IMR-90 (cell line): ENCODE results near the gene KCNE2. TPM values are rescaled to one million over a fixed set of nuclear protein-coding genes. Genes with fewer than 3 reads are reported as not detected.

Experiments
- ATAC-seq: fragments of 200-7000 bp; cut with Tn5 transposase; 2 replicates; pipeline ENCODE4 v1.9.1; 2020; ENCODE audit warnings: low read depth, mild to moderate bottlenecking, moderate library complexity
- BruUV-seq: library from RNA; stranded (reverse); fragments of 400-500 nt; replicated peaks from 2 replicates; lab custom pipeline; 2021; lab: Mats Ljungman, UMichigan
- CTCF ChIA-PET: fragments of 300-600 bp; formaldehyde crosslinking; extraction: SDS; loops from one replicate; lab custom pipeline; 2021; ENCODE audit warnings: antibody characterized with exemption; lab: Yijun Ruan, JAX
- POLR2A ChIA-PET: fragments of 300-600 bp; sonication (Branson Sonifier 250); formaldehyde crosslinking; loops from one replicate; lab custom pipeline; 2022; ENCODE audit warnings: antibody characterized with exemption; ENCODE audit not compliant: unreplicated experiment; lab: Charles Lee
- DNase-seq: peaks from one replicate; pipeline ENCODE4 v3.0.0; 2013
- H2AFZ ChIP-seq: replicated peaks from 2 replicates; pipeline ENCODE3; 2013; ENCODE audit warnings: low read length, mild to moderate bottlenecking; ENCODE audit not compliant: poor library complexity
- H2AK5ac ChIP-seq: 2 replicates; pipeline ENCODE4 v1.6.1; 2013; ENCODE audit warnings: low read depth, low read length, inconsistent platforms
- H2AK9ac ChIP-seq: replicated peaks from 2 replicates; pipeline ENCODE3; 2013; ENCODE audit warnings: mild to moderate bottlenecking, low read depth, low read length, moderate library complexity; ENCODE audit not compliant: poor library complexity
- H2BK120ac ChIP-seq: 2 replicates; pipeline ENCODE4 v1.6.1; 2013; ENCODE audit warnings: low read depth, low read length, inconsistent platforms
- H2BK15ac ChIP-seq: 3 replicates; pipeline ENCODE4 v1.6.1; 2013; ENCODE audit warnings: low read depth, low read length, inconsistent platforms
- H2BK20ac ChIP-seq: 2 replicates; pipeline ENCODE4 v1.6.1; 2013; ENCODE audit warnings: low read depth, mild to moderate bottlenecking, inconsistent platforms, low read length, moderate library complexity
- H2BK5ac ChIP-seq: 2 replicates; pipeline ENCODE4 v1.6.1; 2013; ENCODE audit warnings: mild to moderate bottlenecking, low read depth, low read length, inconsistent platforms; ENCODE audit not compliant: poor library complexity, severe bottlenecking
- H3K14ac ChIP-seq: replicated peaks from 2 replicates; pipeline ENCODE4 v1.6.1; 2013; ENCODE audit warnings: low read depth, low read length, inconsistent platforms
- H3K18ac ChIP-seq: 2 replicates; pipeline ENCODE4 v1.6.1; 2013; ENCODE audit warnings: low read depth, low read length, control low read depth
- H3K23ac ChIP-seq: 2 replicates; pipeline ENCODE4 v1.6.1; 2013; ENCODE audit warnings: low read depth, low read length, inconsistent platforms
- H3K27ac ChIP-seq: 2 replicates; pipeline ENCODE4 v1.5.1; 2013; ENCODE audit warnings: mild to moderate bottlenecking, control low read depth, low read length; ENCODE audit not compliant: insufficient read depth
- H3K27me3 ChIP-seq: 2 replicates; pipeline ENCODE4 v1.6.1; 2013; ENCODE audit warnings: low read length; ENCODE audit not compliant: control insufficient read depth, insufficient read depth
- H3K36me3 ChIP-seq: 2 replicates; pipeline ENCODE4 v1.6.1; 2013; ENCODE audit warnings: low read length, mixed read lengths; ENCODE audit not compliant: control insufficient read depth, insufficient read depth
- H3K4ac ChIP-seq: 2 replicates; pipeline ENCODE4 v1.6.1; 2013; ENCODE audit warnings: low read depth, low read length, inconsistent platforms
- H3K4me1 ChIP-seq: 2 replicates; pipeline ENCODE4 v1.6.1; 2013; ENCODE audit warnings: low read length, mixed read lengths; ENCODE audit not compliant: control insufficient read depth, insufficient read depth
- H3K4me2 ChIP-seq: 2 replicates; pipeline ENCODE4 v1.6.1; 2013; ENCODE audit warnings: low read depth, mild to moderate bottlenecking, control low read depth, low read length, moderate library complexity
- H3K4me3 ChIP-seq: 2 replicates; pipeline ENCODE4 v1.5.1; 2013; ENCODE audit warnings: low read depth, mild to moderate bottlenecking, control low read depth, low read length, moderate library complexity; ENCODE audit not compliant: insufficient read depth
- H3K56ac ChIP-seq: 2 replicates; pipeline ENCODE4 v1.6.1; 2013; ENCODE audit warnings: low read length, inconsistent platforms; ENCODE audit not compliant: insufficient read depth; ENCODE audit errors: extremely low read depth
- H3K79me1 ChIP-seq, 2 experiments: 2 replicates each; pipeline ENCODE4 v1.6.1; 2013; ENCODE audit warnings: low read length in 2 of 2, inconsistent platforms in 1 of 2, low read depth in 1 of 2
- H3K9ac ChIP-seq: 2 replicates; pipeline ENCODE4 v1.6.1; 2013; ENCODE audit warnings: low read depth, low read length, control low read depth
- H3K9me1 ChIP-seq: 2 replicates; pipeline ENCODE4 v1.6.1; 2013; ENCODE audit warnings: low read length, inconsistent platforms; ENCODE audit not compliant: insufficient read depth
- H3K9me3 ChIP-seq: 2 replicates; pipeline ENCODE4 v1.6.1; 2013; ENCODE audit warnings: low read length; ENCODE audit not compliant: control insufficient read depth, insufficient read depth
- H4K20me1 ChIP-seq: 2 replicates; pipeline ENCODE4 v1.6.1; 2013; ENCODE audit warnings: low read length, inconsistent platforms; ENCODE audit not compliant: insufficient read depth
- H4K5ac ChIP-seq: 2 replicates; pipeline ENCODE4 v1.6.1; 2013; ENCODE audit warnings: mild to moderate bottlenecking, low read depth, low read length, control low read depth
- H4K8ac ChIP-seq, 2 experiments: 2 replicates each; pipeline ENCODE4 v1.6.1; 2013; ENCODE audit warnings: low read depth in 2 of 2, low read length in 2 of 2, control low read depth in 1 of 2, inconsistent platforms in 1 of 2
- H4K91ac ChIP-seq: 2 replicates; pipeline ENCODE4 v1.6.1; 2013; ENCODE audit warnings: low read depth, low read length, inconsistent platforms; ENCODE audit not compliant: insufficient read depth
- BHLHE40 ChIP-seq: fragments of 150-350 bp; IDR thresholded peaks from 2 replicates; pipeline ENCODE4 v1.6.1; 2016; ENCODE audit warnings: mild to moderate bottlenecking, low read depth, low read length
- CEBPB ChIP-seq: IDR thresholded peaks from 2 replicates; pipeline ENCODE4 v1.6.1; 2012; ENCODE audit warnings: low read depth, low read length, improper control_type of control experiment
- CHD1 ChIP-seq: IDR thresholded peaks from 2 replicates; pipeline ENCODE4 v1.6.1; 2012; ENCODE audit warnings: low read depth, low read length, improper control_type of control experiment
- FOS ChIP-seq: fragments of 150-350 bp; IDR thresholded peaks from 2 replicates; pipeline ENCODE4 v1.6.1; 2016; ENCODE audit warnings: low read depth, low read length
- MAFK ChIP-seq: IDR thresholded peaks from 2 replicates; pipeline ENCODE4 v1.6.1; 2012; ENCODE audit warnings: low read depth, low read length, improper control_type of control experiment
- MXI1 ChIP-seq: IDR thresholded peaks from 2 replicates; pipeline ENCODE4 v1.6.1; 2012; ENCODE audit warnings: low read depth, mild to moderate bottlenecking, low read length, moderate library complexity, borderline replicate concordance
- NFE2L2 ChIP-seq: fragments of 150-350 bp; IDR thresholded peaks from 2 replicates; pipeline ENCODE4 v1.6.1; 2016; ENCODE audit warnings: low read depth, mild to moderate bottlenecking, low read length
- RCOR1 ChIP-seq: IDR thresholded peaks from 2 replicates; pipeline ENCODE4 v1.6.1; 2012; ENCODE audit warnings: mild to moderate bottlenecking, low read length, improper control_type of control experiment; ENCODE audit not compliant: insufficient replicate concordance
- SMC3 ChIP-seq: fragments of 150-350 bp; IDR thresholded peaks from 2 replicates; pipeline ENCODE4 v1.6.1; 2016; ENCODE audit warnings: low read depth, mild to moderate bottlenecking, antibody characterized with exemption, low read length, moderate library complexity
- USF2 ChIP-seq: fragments of 150-350 bp; IDR thresholded peaks from 2 replicates; pipeline ENCODE4 v1.6.1; 2017; ENCODE audit warnings: mild to moderate bottlenecking, antibody characterized with exemption, low read length, low read depth
- WGBS, 2 experiments: methylation state at CpG; one replicate each; pipeline versions ENCODE4 v1.1.5 to v1.1.7; 2013; ENCODE audit warnings: missing lambda C conversion rate in 2 of 2; ENCODE audit not compliant: insufficient read length in 1 of 2; ENCODE audit errors: extremely low coverage in 2 of 2; 5-methylcytosine and 5-hydroxymethylcytosine counted together
- dilution Hi-C: fragments of 300-500 bp; cut with HindIII; formaldehyde crosslinking; loops from one replicate; pipeline ENCODE4 v1.14.3; 2018; ENCODE audit warnings: low sequenced_read_pairs; ENCODE audit not compliant: unreplicated experiment
- in situ Hi-C: fragments of 300-500 bp; cut with MboI; formaldehyde crosslinking; loops from 3 replicates; pipeline ENCODE4 v1.14.3; 2019; ENCODE audit warnings: low sequenced_read_pairs, inconsistent platforms, mixed read lengths
- intact Hi-C: fragments of 100-400 bp; cut with micrococcal nuclease; formaldehyde crosslinking; loops from 2 replicates; pipeline ENCODE4 v1.10.0; 2022
- polyA plus RNA-seq, 3 experiments: library from polyadenylated mRNA; depleted of rRNA; stranded (reverse); fragments of >200 nt; gene quantifications; 2 replicates each; pipeline ENCODE4 v1.2.3, GENCODE V29; 2012; ENCODE audit warnings: low replicate concordance in 1 of 3
- total RNA-seq: library from RNA; depleted of rRNA; stranded (reverse); fragments of >200 nt; gene quantifications from 2 replicates; pipeline ENCODE4 v1.2.3, GENCODE V29; 2012
- TF ChIP-seq, protein P1 (sequence below): fragments of 150-350 bp; IDR thresholded peaks from 2 replicates; pipeline ENCODE4 v1.6.1; 2016; ENCODE audit warnings: low read depth, mild to moderate bottlenecking, low read length, moderate library complexity, borderline replicate concordance
- TF ChIP-seq, protein P2 (sequence below): conservative IDR thresholded peaks from 2 replicates; pipeline ENCODE4 v1.5.1; 2012; ENCODE audit warnings: mild to moderate bottlenecking, low read depth, low read length, improper control_type of control experiment

KCNE2 gene
- total and polyA plus RNA-seq, 2 of the 4 experiments (the other 2 are of a cell fraction), result not detected

DNA sequence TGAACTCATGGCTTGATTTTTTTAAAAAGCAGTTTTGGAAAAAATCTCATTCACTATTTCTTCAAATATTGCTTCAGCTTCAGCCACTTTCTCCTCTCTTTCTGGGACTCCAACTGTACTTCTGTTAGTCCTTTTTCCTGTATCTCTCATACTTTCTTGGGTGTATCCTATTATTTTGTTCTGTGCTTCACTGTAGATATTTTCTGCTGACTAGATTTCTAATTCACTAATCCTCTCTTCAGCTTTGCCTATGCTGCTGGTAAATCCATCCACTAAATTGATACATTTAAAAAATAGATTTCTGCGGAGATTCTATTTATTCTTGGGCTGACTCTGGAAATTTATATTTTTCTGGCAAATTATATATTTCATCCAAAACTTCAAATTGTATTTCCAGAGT, 4.9 kb upstream of the KCNE2 start:
- Histone ChIP-seq H3K79me1 (no peaks in the 10 kb centered on the region), H3K4me3 (no peak overlapping the region), H3K27ac (no peak overlapping the region), H4K20me1 (no peaks in the 10 kb centered on the region), H2AK5ac (no peak overlapping the region), H4K5ac (no peak overlapping the region), H3K9ac (no peak overlapping the region), H2BK120ac (no peak overlapping the region), H3K9me1 (no peaks in the 10 kb centered on the region), H3K23ac (no peak overlapping the region), H4K8ac (no peak overlapping the region), H2BK5ac (no peak overlapping the region), H3K4ac (no peak overlapping the region), H3K27me3 (peaks cover 19% of the 10 kb centered on the region), H3K4me2 (no peak overlapping the region), H3K36me3 (no peaks in the 10 kb centered on the region), H2AFZ (no peak overlapping the region), H3K9me3 (peaks cover 4% of the 10 kb centered on the region), H3K14ac (no peak overlapping the region), H2AK9ac (no peak overlapping the region), H4K91ac (no peak overlapping the region), H3K56ac (no peak overlapping the region), H2BK15ac (no peak overlapping the region), H3K4me1 (no peaks in the 10 kb centered on the region), H2BK20ac (no peak overlapping the region), H3K18ac (no peak overlapping the region)
- in situ Hi-C loops, result no loop called here
- ATAC-seq (no peak), DNase-seq (no peak)
- no CpG with 5 or more reads among the region's 1 CpG for WGBS, 2 experiments
- ChIA-PET CTCF (interaction anchor here (1.9 kb wide), 1 partner anchor 11 kb away, joined by 5 read pairs; no protein-coding TSS in a partner anchor), POLR2A (no interaction called here)
- intact Hi-C loops, result no loop called here
- TF ChIP-seq, protein P1, sequence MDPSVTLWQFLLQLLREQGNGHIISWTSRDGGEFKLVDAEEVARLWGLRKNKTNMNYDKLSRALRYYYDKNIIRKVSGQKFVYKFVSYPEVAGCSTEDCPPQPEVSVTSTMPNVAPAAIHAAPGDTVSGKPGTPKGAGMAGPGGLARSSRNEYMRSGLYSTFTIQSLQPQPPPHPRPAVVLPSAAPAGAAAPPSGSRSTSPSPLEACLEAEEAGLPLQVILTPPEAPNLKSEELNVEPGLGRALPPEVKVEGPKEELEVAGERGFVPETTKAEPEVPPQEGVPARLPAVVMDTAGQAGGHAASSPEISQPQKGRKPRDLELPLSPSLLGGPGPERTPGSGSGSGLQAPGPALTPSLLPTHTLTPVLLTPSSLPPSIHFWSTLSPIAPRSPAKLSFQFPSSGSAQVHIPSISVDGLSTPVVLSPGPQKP, result no peak
- TF ChIP-seq FOS (no peak), MAFK (no peak), USF2 (no peak), MXI1 (no peak), CHD1 (no peak), CEBPB (no peak), NFE2L2 (no peak), RCOR1 (no peak), BHLHE40 (no peak), SMC3 (no peak)
- TF ChIP-seq, protein P2, sequence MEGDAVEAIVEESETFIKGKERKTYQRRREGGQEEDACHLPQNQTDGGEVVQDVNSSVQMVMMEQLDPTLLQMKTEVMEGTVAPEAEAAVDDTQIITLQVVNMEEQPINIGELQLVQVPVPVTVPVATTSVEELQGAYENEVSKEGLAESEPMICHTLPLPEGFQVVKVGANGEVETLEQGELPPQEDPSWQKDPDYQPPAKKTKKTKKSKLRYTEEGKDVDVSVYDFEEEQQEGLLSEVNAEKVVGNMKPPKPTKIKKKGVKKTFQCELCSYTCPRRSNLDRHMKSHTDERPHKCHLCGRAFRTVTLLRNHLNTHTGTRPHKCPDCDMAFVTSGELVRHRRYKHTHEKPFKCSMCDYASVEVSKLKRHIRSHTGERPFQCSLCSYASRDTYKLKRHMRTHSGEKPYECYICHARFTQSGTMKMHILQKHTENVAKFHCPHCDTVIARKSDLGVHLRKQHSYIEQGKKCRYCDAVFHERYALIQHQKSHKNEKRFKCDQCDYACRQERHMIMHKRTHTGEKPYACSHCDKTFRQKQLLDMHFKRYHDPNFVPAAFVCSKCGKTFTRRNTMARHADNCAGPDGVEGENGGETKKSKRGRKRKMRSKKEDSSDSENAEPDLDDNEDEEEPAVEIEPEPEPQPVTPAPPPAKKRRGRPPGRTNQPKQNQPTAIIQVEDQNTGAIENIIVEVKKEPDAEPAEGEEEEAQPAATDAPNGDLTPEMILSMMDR, result no peak
- dilution Hi-C loops, result no loop called here
- BruUV-seq, result no TSS peak
